B cell (primary cell): Measurements from ENCODE around the gene SPDYA.

ENCODE experiments used
- CTCF ChIP-seq: fragments of 200-600 bp; IDR thresholded peaks from one replicate; pipeline ENCODE4 v1.8.0; 2022; ENCODE audit warnings: antibody characterized with exemption, mild to moderate bottlenecking
- EZH2 ChIP-seq: IDR thresholded peaks from 2 replicates; pipeline ENCODE4 v1.6.1; 2012; ENCODE audit warnings: borderline replicate concordance, low read depth, mild to moderate bottlenecking, moderate library complexity, low read length; ENCODE audit not compliant: insufficient read depth, poor library complexity, severe bottlenecking

- TF ChIP-seq CTCF = no peak
- no peak for TF ChIP-seq EZH2
Observed at GRCh38 chr2:28828382-28828781, 17.7 kb downstream of the SPDYA start.
